Uterus (tissue), 2 donors: ENCODE data around the gene GPR171.

Experiments used
- POLR2A ChIP-seq, 2 donors: fragments of 450-650 bp; IDR thresholded peaks; one replicate each; pipeline ENCODE4 v1.6.1; 2016; ENCODE audit warnings: antibody characterized with exemption in 2 of 2, mild to moderate bottlenecking in 1 of 2, moderate library complexity in 1 of 2
- TF ChIP-seq, protein P1 (sequence below), 4 experiments: fragments of 200-600 bp in 2 of 4; fragments of 450-650 bp in 2 of 4; sonication (generic) in 2 of 4; IDR thresholded peaks; one replicate each; pipeline ENCODE4 v1.5.1; 2016 to 2019; ENCODE audit warnings: antibody characterized with exemption in 4 of 4, mild to moderate bottlenecking in 2 of 4, moderate library complexity in 1 of 4

DNA sequence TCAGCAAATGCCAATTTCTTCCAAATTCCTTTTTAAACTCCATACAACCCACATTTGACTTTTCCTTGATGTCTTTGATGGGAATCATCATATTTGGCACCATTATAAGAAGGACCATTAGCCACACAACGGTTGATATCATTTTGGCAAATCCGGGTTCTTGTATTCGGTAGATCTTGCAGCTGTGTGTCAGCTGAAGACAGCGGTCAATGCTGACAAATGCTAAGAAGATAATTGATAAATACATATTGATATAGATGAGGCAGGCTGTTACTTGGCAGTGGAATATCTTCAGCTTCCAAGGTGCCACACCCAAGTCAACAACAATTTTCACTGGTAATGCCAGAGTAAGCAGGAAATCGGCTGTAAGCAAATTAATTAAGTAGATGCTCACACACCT lies 4.2 kb downstream of the GPR171 start:
- TF ChIP-seq, protein P1, sequence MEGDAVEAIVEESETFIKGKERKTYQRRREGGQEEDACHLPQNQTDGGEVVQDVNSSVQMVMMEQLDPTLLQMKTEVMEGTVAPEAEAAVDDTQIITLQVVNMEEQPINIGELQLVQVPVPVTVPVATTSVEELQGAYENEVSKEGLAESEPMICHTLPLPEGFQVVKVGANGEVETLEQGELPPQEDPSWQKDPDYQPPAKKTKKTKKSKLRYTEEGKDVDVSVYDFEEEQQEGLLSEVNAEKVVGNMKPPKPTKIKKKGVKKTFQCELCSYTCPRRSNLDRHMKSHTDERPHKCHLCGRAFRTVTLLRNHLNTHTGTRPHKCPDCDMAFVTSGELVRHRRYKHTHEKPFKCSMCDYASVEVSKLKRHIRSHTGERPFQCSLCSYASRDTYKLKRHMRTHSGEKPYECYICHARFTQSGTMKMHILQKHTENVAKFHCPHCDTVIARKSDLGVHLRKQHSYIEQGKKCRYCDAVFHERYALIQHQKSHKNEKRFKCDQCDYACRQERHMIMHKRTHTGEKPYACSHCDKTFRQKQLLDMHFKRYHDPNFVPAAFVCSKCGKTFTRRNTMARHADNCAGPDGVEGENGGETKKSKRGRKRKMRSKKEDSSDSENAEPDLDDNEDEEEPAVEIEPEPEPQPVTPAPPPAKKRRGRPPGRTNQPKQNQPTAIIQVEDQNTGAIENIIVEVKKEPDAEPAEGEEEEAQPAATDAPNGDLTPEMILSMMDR (IDR thresholded peaks at IDR 0.05), result no peak
- no peak for TF ChIP-seq POLR2A (IDR thresholded peaks at IDR 0.05)
